ENCODE measurements around the gene TMTC4. TPM values are rescaled to one million over a fixed set of nuclear protein-coding genes. Genes with fewer than 3 reads are reported as not detected.

TMTC4 gene
- total RNA-seq, 3 donors from 2014 or later = 16.6 to 28.2 (median 16.8) TPM

DNA sequence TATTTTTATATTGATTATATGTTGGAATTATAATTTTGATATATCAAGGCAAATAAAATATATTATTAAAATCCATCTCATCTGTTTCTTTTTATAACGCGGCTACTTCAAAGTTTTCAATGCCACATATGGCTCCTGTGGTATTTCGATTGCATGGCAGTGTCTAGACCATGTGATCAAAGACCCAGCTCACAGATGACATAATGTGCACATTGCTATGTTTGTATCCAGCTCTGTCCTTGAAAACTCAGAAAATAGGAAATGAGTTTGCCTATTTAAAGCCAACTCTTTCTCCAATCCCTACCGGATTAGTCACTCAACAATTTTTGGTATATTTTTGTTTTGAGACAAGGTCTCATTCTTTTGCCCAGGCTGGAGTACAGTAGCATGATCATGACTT, 26.2 kb downstream of the TMTC4 start:
- DNase-seq (ENCODE audit: low spot score in 2 of 2) = no peak
- no peak for TF ChIP-seq POLR2A (IDR thresholded peaks at IDR 0.05)
- no peak for TF ChIP-seq POLR2AphosphoS5 (IDR thresholded peaks at IDR 0.05)
- TF ChIP-seq, protein P1, sequence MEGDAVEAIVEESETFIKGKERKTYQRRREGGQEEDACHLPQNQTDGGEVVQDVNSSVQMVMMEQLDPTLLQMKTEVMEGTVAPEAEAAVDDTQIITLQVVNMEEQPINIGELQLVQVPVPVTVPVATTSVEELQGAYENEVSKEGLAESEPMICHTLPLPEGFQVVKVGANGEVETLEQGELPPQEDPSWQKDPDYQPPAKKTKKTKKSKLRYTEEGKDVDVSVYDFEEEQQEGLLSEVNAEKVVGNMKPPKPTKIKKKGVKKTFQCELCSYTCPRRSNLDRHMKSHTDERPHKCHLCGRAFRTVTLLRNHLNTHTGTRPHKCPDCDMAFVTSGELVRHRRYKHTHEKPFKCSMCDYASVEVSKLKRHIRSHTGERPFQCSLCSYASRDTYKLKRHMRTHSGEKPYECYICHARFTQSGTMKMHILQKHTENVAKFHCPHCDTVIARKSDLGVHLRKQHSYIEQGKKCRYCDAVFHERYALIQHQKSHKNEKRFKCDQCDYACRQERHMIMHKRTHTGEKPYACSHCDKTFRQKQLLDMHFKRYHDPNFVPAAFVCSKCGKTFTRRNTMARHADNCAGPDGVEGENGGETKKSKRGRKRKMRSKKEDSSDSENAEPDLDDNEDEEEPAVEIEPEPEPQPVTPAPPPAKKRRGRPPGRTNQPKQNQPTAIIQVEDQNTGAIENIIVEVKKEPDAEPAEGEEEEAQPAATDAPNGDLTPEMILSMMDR (IDR thresholded peaks at IDR 0.05) = no peak
- no peaks in the 10 kb centered on the region for H3K27me3 ChIP-seq
- H3K4me1 ChIP-seq = no peaks in the 10 kb centered on the region
- no peaks in the 10 kb centered on the region for H3K9me3 ChIP-seq
- no peaks in the 10 kb centered on the region for H3K36me3 ChIP-seq
- H3K4me3 ChIP-seq = no peak overlapping the region
- intact Hi-C loops (cut with DNase I; ENCODE audit: low total_unique reads) = no loop called here
- no peak overlapping the region for H3K27ac ChIP-seq

DNA sequence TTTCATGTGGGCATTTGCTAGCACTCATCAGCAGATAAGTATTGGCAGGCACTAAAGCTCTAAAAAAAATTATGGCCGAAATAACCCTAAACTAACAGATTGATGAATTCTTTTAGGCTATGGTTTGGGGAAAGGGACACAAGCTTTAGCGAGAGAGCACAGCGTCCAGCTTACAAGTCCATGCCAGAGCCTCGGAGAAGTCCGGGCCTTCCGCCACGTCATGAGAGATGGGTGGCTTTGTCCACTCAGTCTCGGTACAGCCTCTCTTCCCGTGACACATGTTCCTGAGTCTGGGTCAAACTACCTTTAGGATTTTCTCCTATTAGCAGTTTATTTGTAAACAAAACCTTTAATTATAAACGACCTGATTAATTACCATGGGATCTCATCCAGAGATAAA, 27.7 kb downstream of the TMTC4 start:
- Histone ChIP-seq H3K36me3 (no peaks in the 10 kb centered on the region), H3K27me3 (no peaks in the 10 kb centered on the region), H3K27ac (no peak overlapping the region), H3K9me3 (no peaks in the 10 kb centered on the region), H3K4me1 (no peaks in the 10 kb centered on the region), H3K4me3 (no peak overlapping the region)
- intact Hi-C loops (cut with DNase I; ENCODE audit: low total_unique reads) = no loop called here
- TF ChIP-seq POLR2A (IDR thresholded peaks at IDR 0.05) = no peak
- TF ChIP-seq POLR2AphosphoS5 (IDR thresholded peaks at IDR 0.05) = no peak
- TF ChIP-seq, protein P1 (IDR thresholded peaks at IDR 0.05) = no peak
- no peak for DNase-seq (ENCODE audit: low spot score in 2 of 2)

DNA sequence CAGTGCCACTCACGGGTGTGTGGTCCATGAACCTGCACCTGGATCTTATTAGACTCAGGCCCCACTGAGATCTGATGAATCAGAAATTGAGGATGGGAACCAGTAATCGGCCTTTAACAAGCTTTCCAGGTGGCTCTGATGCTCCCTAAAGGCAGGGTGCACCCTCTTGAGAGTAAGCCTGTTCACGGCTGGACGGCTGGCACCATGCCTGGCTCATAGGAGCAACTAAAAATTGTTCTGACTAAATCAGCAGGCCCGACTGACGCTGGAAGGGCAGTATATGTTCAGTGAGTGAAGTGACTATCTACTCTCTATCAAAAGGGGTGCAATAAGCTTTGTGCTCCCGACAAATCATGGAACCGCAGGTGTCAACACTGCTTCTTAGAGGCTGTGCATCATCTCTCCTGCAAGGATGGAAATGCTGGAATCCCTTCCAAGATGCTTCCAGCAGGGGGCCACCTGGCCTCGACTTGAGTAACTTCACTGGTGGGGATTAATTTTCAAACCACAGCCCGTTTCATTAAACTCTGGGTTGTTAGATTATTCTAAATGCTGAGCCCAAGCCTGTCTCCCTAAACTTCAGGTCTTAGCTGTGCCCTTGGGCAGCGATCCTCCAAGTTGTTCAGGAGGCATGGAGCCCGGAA, 28.4 kb downstream of the TMTC4 start:
- TF ChIP-seq, protein P1 (IDR thresholded peaks at IDR 0.05) = peak in 1 of 3 donors; percentile 21
- no peak for TF ChIP-seq POLR2A (IDR thresholded peaks at IDR 0.05)
- intact Hi-C loops (cut with DNase I; ENCODE audit: low total_unique reads) = no loop called here
- no peaks in the 10 kb centered on the region for H3K27me3 ChIP-seq
- H3K36me3 ChIP-seq = no peaks in the 10 kb centered on the region
- no peaks in the 10 kb centered on the region for H3K9me3 ChIP-seq
- no peak overlapping the region for H3K4me3 ChIP-seq
- H3K27ac ChIP-seq = no peak overlapping the region
- no peaks in the 10 kb centered on the region for H3K4me1 ChIP-seq
- DNase-seq (ENCODE audit: low spot score in 2 of 2) = no peak

DNA sequence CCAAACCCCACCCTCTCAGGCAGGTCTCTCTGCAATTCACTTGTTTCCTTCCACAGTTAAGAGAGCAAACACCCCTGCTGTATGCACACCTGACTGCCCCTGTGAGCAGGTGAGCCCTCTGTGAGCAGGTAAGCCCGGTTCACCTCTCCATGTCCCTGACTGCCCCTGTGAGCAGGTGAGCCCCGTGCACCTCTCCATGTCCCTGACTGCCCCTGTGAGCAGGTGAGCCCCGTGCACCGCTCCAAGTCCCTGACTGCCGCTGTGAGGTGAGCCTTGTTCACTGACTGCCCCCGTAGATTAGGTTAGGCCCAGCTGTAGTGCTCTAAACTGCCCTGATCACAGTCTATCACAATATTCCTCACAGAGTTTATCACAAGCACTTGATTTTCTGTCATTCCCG, 29.2 kb downstream of the TMTC4 start:
- intact Hi-C loops (cut with DNase I; ENCODE audit: low total_unique reads) = no loop called here
- H3K36me3 ChIP-seq = no peaks in the 10 kb centered on the region
- H3K9me3 ChIP-seq = no peaks in the 10 kb centered on the region
- DNase-seq (ENCODE audit: low spot score in 2 of 2) = no peak
- no peak overlapping the region for H3K27ac ChIP-seq
- TF ChIP-seq, protein P1 (IDR thresholded peaks at IDR 0.05) = no peak
- TF ChIP-seq POLR2A (IDR thresholded peaks at IDR 0.05) (no peak), POLR2AphosphoS5 (IDR thresholded peaks at IDR 0.05) (no peak)
- no peak overlapping the region for H3K4me3 ChIP-seq
- H3K27me3 ChIP-seq = no peaks in the 10 kb centered on the region
- H3K4me1 ChIP-seq = no peaks in the 10 kb centered on the region

DNA sequence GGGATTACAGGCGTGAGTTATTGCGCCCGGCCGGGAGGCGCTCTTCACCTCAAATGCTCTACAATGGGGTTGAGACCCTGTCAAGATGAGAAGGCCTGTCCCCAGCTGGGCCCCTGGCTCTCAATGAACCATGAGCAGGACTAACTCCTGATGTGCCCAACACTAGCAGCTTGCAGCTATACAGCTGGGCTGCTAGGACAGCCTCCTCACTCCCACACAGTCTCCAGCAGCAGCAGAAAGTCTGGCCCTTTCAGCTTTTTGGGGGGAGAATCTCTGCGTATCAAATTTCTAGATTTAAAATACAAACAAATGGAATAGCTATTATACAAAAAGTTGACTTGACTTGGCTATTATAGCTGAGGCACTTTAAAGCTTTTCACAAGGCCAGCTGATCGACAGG, 30.2 kb downstream of the TMTC4 start:
- TF ChIP-seq POLR2A (IDR thresholded peaks at IDR 0.05) = no peak
- TF ChIP-seq POLR2AphosphoS5 (IDR thresholded peaks at IDR 0.05) = no peak
- TF ChIP-seq, protein P1 (IDR thresholded peaks at IDR 0.05) = no peak
- no peak for DNase-seq (ENCODE audit: low spot score in 2 of 2)
- H3K27ac ChIP-seq = no peak overlapping the region
- no peaks in the 10 kb centered on the region for H3K36me3 ChIP-seq
- H3K9me3 ChIP-seq = no peaks in the 10 kb centered on the region
- intact Hi-C loops (cut with DNase I; ENCODE audit: low total_unique reads) = loop anchor here (1.0 kb wide), 1 partner anchor 18 kb away; no protein-coding TSS in a partner anchor
- no peak overlapping the region for H3K4me3 ChIP-seq
- H3K4me1 ChIP-seq = no peaks in the 10 kb centered on the region
- no peaks in the 10 kb centered on the region for H3K27me3 ChIP-seq

Data from breast epithelium (tissue), 4 donors.